NCI-H146 treated with DMSO at 0.1 percent for 48 hours (cell line): Measurements from ENCODE around the gene DPP6.
A peak's percentile ranks its signal among the peaks of the same experiment; 100 is the strongest.
"Not testable (repeated sequence)": the region's sequence is repeated elsewhere in the genome, so short reads cannot be mapped to it uniquely, and the experiment has no call there.

Source experiments
- DNase-seq: peaks from one replicate; lab custom pipeline; 2025; ENCODE audit not compliant: unreplicated experiment; lab: John Stamatoyannopoulos, UW

DPP6 gene

DNA sequence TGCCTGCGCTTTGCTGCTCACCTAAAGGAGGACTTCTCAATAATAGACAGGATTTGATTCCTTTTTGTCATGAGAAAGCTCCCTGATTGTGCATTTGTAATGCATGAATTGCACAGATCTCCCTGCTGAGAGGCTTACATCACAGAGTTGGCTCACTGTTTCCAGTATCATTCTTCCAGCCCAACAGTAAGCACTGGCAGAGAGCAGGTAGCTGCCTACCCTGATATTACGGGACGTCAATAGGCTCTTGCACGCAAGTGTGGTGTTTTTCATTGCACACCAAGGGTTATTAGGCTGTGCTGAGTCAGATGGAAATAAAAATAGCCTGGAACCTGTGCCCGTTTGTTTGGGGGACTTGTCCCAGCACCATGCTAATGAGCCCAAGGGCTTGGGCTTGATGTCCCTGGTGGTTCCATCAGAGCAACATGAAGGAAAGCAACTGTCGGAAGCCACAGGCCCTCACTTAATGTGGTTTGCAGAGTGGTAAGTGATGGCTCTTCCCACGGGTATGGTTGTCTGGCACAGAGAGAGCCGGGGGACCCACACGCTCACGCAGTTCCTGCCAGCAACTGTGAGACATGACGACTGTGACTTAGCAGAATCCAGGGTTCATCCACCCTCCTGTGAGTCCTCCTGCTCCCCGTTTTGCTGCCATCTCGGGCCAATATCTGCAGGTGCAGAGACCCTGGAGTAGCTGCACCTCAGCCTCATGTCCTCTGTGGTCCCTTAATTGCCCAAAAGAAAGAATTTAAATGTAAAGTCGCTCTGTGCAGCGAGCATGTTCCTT, 20.4 kb downstream of the DPP6 start:
- DNase-seq, result not testable (repeated sequence)

DNA sequence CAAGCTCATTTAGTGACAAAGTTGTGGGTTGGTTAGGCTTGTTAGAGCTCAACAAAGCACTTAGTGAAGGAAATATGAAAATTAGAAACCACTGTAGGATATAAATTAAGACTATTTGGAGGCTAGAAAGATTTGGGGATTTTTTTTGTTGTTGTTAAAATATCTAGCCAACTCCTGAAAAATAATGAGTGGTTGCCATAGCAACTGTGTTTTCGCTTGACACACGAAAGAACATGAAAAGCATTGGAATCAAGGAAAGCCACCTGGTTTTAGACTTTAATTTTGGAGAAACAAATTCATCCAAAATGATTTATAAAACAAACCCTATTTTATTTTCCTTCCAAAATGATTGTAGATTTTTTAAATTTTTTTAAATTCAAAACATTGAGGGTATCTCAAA, 26.3 kb downstream of the DPP6 start:
- not testable (repeated sequence) for DNase-seq

DNA sequence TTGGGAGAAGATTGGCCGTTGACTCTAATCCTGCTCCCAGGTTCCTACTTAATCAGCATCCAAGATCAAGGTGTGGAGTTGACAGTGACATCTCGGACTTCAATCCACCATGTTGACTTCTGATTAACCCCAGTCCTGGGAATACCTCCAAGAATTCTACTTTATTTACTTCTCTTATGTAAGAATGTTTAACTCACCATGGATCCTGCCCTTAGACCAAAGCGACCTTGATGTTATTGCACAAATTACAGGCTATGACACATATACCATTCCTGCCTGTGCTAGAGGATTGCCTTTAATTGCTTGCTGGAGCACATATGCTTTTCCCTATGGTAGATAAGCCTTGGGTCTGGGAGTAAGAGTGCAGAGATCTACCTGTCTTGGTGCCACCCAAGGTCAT, 28.1 kb downstream of the DPP6 start:
- not testable (repeated sequence) for DNase-seq

DNA sequence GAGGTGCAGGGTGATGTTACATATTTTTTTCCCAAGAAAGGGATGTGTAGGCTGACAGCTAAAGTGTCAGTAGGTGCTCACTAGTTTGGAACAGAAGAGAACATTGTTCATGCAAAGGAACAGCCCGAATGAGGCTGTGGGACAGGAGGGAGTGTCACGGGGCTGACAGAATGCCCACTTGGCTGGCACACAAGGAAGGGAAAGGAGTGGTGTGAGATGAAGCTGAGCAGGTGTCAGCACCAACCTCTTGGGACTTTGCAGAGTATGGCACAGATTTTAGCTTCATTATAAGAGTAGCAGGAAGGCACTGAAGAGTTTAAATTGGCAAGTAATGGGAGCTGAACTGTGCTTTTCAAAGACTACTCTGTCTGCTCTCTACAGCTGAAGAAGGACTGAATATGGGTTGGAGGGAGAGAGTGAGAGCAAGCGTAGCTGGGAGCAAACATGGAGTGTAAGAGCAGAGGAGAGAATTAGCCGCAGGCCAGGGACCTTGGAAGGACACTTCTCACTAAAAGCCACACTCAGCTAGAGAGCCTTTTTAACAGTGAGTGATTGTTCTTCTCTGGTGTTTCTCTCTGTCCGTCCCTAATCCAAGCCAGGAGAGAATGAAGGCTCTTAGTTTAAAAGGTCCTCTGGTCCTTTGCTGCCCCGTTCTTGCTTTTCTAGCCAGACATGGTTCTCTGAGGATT, 35.0 kb downstream of the DPP6 start:
- DNase-seq, result not testable (repeated sequence)

DNA sequence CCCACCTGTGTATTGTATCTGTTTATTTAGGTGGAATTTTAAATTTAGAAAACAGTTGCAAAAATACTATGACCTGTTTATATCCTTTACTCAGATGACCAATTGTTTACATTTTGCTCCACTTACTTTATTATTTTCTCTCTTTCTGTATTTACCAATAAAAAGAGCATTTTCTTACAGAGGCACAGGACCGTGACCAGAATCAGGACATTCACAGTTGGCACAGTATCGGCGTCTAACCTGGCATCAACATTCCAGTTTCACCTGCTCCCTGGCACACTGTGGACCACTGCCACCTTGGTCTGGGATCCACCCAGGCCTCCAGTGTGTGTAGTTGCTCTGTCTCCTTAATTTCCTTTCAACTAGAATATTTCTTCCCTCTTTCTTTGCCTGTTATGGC, 39.9 kb downstream of the DPP6 start:
- DNase-seq, result not testable (repeated sequence)

DNA sequence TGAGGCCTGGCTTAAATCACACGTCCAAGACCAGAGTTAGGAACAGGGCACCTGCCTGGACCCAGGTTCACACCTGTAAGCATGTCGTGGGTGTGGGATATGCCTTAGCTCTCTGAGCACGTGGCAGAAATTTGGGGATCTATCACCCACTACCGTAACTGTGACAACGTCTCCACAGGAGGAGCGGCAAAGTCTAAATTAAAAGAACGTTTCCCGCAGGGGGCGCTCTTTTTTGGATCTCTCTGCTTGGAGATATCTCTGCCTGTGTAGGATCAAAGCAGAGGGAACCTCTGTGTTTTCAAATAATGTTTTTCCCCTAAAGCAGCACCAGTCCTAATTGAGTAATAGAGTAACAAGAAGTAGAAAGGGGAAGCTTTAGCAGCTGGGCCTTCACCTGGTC, 43.0 kb downstream of the DPP6 start:
- not testable (repeated sequence) for DNase-seq

DNA sequence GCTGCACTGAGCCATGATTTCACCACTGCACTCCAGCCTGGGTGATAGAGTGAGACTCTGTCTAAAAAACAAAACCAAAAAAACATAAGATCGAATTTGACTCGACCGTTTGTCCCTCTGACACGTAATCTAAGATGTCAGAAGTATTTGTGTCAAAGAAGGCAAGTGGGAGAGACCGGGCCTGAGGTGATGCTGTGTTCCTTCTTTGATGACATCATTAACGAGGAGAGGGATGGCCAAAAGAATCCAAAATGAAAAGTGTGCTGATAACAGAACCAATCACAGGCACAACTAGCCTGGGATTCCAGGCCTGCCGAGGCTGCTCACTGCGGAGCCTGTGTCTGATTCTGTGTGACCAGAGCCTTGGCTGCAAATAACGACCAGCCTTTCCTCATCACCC, 52.9 kb downstream of the DPP6 start:
- DNase-seq, result not testable (repeated sequence)

DNA sequence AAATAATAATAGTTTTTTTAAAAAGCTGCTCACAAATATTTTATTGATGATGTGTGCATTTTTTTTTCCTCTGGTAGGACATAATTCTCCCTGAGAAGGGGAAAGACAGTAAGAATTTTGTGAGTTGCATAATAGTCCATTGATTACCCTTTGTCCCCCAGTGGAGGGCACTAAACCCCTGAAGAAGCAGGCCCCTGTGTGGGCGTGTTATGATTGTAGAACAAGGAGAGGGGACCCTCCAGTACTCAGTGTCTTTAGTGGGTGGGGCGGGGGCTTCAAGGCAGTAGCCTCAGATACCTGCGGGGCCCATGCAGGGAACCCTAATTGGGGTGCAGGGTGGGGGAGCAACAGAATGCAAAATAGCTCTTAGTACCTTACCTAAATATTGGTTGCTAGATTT, 57.4 kb downstream of the DPP6 start:
- not testable (repeated sequence) for DNase-seq

DNA sequence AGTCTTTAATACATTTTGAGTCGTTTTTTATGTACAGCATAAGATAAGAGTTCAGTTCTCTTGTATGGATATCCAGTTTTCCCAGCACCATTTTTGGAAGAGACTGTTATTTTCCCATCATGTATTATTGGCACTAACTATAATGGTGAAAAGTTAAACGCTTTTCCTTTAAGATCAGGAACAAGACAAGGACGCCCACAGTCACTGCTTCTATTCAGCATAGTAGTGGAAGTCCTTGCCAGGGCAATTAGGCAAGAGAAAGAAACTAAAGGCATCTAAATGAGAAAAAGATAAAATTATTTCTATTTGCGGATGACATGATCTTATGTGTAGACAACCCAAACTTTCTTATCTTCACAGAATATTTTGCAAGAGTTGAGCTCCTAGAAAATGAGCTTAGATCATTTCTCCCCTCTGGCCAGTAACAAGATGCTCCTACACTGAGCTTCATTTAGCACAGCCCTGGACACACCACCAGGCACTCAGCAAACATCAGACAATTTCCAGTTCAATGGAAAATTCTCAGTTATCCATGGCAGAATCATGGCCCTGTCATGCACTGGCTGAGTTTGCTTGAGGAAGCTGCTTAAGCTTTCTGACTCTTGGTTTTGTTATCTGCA, 61.6 kb downstream of the DPP6 start:
- DNase-seq, result not testable (repeated sequence)

DNA sequence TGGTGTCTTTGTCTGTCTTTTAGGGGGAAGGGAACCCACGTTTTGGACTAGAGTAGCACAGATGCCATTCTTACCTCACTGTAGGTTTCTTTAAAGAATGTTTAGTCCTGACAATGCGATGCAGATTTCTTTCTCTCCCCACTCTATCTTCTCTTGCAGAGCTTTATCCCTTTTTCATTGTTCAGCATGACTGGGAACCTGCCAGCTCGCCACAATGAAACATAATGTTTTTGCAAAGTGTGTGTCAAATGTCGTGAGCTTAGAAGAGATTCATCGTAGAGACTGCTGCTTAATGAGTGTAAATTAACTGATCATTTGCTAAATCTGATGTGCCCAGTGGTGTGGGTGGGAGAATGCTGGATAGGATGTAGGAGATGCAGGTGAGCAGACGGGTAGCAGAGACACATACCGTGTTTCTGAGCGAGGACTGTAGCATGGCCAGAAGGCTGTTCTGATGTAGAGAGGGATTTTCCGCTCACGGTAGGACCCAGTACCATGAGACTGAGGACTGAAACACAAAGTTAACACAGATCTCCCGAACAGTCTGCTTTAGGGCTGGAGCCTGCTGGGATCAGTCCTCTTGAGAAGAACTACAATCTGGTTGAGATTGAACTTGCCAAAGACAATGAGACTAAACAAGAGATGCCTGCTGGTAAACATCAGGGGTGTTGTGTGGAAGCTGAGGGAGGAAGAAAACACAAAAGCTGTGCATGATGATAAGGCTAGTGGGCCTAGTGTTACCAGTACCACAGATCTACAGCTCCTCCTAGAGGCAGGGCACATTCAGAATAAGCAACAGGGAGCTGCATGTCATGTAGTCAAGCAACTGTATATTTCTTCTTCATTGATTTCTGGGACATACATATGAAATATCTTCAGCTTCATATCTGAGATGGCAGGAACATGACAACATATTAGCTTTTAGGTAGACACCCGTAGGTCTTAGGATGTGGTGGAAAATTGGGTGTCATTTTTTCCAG, 65.5 kb downstream of the DPP6 start:
- DNase-seq, result not testable (repeated sequence)

DNA sequence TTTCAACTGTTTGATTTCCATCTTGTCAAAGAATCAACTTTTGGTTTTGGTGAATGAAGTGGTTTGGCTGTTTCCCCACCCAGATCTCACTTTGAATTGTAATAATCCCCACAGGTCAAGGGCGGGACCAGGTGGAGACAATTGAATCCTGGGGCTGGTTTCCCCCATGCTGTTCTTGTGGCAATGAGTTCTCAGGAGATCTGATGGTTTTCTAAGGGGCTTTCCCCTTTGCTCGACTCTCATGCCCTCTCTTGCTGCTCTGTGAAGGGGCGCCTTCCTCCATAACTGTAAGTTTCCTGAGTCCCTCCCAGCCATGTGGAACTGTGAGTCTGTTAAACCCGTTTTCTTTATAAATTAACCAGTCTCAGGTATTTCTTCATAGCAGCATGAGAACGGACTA, 68.6 kb downstream of the DPP6 start:
- not testable (repeated sequence) for DNase-seq

DNA sequence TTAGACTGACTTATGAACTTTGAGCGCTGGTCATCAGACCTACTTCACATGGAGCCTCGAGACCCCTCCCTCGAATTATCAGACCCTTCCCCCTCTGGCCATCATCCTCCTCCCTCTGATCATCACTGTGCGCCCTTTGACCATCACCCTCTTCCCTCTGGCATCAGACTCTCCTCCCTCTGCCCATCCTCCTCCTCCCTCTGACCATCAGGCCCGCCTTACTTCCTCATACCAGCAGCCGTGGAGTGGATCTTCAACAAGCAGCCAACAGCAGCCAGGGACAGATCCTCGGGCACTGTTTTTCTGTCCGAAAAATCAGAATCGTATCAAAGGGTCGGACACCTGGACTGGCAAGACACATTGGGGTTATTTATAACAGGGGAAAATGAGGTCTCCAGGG, 70.5 kb downstream of the DPP6 start:
- DNase-seq, result peak; percentile 4

DNA sequence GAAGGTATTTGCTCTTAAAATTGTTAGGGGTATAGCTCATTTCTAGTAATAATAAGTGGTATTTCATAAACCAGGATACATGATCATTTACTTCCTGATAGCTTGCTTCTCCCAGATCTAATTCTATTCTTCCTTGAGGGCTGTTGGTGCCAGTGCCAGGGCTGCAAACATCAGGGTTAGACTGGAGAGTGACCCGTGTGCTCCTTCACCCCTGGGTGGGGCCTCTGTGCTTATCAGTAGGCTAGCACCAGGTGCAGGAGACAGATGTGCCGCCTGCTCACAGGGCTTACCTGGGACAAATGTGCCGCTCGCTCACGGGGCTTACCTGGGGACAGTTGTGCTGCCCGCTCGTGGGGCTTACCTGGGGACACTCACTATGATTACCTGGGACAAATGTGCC, 71.2 kb downstream of the DPP6 start:
- not testable (repeated sequence) for DNase-seq

DNA sequence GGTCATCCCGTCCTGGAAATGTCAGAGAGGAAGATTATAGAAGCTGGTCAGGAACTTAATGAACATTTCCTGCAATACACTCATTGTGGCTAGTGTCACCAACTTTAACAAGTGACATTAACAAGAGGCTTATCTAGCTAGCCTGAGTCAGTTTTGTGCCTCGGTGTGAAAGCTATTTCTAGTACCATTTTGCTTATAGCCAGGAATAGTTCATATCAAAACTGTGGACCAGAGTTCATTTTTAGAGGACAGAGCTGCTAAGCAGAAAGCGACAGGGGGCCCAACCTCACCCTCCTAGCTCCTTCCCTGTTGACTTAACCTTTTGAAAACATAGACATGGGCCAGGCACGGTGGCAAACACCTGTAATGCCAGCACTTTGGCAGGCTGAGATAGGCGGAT, 76.9 kb downstream of the DPP6 start:
- not testable (repeated sequence) for DNase-seq

DNA sequence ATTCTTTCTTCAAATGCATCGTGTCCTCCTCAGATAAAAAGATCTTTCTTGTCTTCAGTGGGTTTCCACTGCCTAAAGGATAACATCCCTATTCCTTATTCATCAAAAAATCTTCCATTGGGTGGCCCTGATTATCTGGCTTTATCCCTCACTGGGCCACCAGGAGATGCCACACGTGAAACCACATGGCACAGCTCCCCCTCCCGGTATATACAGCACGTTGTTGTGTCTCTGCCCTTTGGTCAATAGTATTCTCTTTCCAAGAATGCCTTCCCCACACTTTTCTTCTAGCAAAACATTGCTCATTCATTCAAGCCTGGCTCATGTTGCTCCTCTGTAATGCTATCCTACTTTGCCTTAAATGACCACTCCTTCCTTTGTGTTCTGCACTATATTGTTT, 80.4 kb downstream of the DPP6 start:
- DNase-seq, result not testable (repeated sequence)

DNA sequence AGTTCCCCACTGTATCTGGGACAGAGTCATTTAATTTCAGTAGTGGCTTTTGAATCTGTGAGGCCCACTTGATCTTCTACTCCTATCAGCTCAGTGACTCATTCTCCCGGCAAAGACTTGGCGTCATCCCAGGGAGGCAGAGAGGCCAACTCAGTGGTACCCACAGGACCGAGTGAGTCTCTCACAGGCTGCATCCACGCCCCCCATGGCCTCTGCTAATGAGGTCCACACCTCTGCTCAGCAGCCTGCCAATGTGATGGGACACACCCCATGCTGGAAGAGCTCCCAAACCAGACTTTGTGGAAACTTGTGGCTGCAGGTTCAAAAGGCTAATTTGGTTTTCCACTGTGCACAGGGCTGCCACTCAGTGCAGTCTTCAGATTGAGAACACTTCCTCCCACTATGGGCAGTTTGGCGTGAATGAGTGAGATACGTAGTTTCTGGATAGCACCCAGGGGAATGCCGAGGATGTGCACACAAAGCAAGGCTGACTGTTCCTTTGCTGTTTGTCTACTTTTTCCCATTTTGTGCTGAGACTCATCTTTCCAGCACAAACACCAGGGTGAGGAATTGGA, 81.6 kb downstream of the DPP6 start:
- not testable (repeated sequence) for DNase-seq

DNA sequence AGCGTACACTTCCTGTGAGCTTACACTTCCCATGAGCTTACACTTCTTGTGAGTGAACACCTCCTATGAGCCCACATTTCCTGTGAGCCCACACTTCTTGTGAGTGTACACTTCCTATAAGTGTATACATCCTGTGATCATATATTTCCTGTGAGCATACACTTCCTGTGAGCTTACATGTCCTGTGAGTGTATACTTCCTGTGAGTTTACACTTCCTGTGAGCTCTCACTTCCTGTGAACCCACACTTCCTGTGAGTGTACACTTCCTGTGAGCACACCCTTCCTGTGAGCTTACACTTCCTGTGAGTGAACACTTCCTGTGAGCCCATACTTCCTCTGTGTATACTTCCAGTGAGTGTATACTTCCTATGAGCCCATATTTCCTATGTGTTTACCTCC, 82.5 kb downstream of the DPP6 start:
- not testable (repeated sequence) for DNase-seq

DNA sequence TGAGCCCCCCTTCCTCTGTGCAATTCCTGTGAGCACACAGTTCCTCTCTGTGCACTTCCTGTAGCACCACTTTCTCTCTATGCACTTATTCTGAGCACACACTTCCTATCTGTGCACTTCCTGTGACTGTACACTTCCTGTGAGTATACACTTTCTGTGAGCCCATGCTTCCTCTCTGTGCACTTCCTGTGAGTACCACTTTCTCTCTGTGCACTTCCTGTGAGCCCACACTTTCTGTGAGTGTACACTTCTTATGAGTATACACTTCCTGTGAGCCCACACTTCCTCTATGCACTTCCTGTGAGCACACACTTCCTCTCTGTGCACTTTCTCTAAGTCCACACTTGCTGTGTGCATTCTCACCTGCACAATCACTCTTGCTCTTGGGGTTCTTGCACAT, 83.4 kb downstream of the DPP6 start:
- not testable (repeated sequence) for DNase-seq

DNA sequence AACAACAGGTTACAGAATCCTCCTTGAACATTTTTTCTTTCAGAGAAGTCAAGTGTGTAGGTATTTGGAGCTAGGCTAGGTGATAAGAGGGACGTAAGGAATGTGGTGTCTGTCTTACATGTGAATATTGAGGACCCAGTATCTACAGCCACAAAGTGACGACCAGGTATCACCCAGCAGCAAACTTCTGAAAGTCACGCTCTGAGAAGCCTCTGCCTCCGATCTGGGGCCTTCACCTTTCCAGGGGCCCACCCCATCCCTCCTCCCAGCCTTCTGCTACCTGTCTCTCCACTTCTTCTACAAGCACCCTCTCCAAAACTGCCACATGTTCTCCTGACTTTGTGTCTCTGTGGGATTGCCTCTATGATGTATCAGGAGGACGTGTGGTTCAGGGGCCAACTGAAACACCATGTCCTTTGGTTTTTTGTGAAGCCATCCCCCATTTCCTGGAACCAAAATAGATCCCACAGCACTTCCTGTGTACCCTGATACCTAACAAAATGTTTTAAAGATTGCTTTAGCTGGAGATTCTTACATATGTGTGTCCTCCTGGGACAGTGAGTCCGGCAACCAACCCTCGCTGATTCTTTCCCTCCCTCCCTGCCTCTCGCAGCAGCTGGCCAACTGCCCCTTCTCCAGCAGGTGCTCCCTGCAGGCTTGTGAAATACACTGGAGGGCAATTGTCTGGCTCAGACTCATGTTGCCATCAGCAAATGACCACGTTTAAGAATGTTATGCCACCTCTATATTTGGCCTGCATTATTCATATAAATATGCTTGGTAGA, 93.9 kb downstream of the DPP6 start:
- not testable (repeated sequence) for DNase-seq

DNA sequence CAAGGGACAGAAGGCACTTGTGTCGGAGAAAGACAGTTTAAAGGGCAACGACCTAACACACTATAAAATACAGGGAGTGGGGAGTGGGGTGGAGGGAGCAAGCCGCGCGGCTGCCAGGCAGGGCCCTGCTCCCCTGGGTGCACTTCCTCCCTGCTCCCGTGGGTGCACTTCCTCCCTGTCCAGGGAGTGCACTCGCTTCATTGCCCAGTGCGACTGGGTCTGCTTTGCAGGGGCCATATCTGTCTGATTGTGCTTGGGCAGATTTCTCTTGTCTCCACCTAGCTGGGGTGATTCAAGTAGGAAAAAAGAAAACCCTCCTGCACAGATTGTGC, 94.5 kb downstream of the DPP6 start:
- DNase-seq, result not testable (repeated sequence)
